OCI-LY3 (cell line): ENCODE measurements around the gene COL4A1.

Source experiments
- CTCF ChIP-seq: fragments of 200-600, 300-600 bp; sonication (generic); IDR thresholded peaks from 2 replicates; pipeline ENCODE4 v1.5.1; 2014; ENCODE audit warnings: antibody characterized with exemption, low read length, low read depth
- EZH2phosphoT487 ChIP-seq: fragments of 200-600 bp; shearing (Covaris generic); IDR thresholded peaks from 2 replicates; pipeline ENCODE4 v1.6.1; 2018; ENCODE audit warnings: antibody characterized with exemption, mixed run types, low read depth

- no peak for TF ChIP-seq CTCF
- no peak for TF ChIP-seq EZH2phosphoT487
These were observed 142.3 kb downstream of the COL4A1 start for GRCh38 chr13:110164706-110165105.
